DND-41 (cell line): ENCODE measurements around the gene WAC.
A peak's percentile ranks its signal among the peaks of the same experiment; 100 is the strongest.
"Not testable (repeated sequence)": the region's sequence is repeated elsewhere in the genome, so short reads cannot be mapped to it uniquely, and the experiment has no call there.

Experiments used
- ATAC-seq: fragments of 200-7000 bp; cut with Tn5 transposase; 3 replicates; pipeline ENCODE4 v1.9.1; 2021; ENCODE audit warnings: low read depth; ENCODE audit not compliant: insufficient read depth
- DNase-seq: peaks from one replicate; pipeline ENCODE4 v3.0.0-alpha.2; 2020
- H2AFZ ChIP-seq: 2 replicates; pipeline ENCODE4 v1.6.0; 2012; ENCODE audit warnings: low read depth, low read length
- H3K27ac ChIP-seq: 2 replicates; pipeline ENCODE4 v1.5.1; 2012; ENCODE audit warnings: low read length, inconsistent platforms
- H3K27me3 ChIP-seq: fragments of 200-600 bp; sonication (generic); 2 replicates; pipeline ENCODE4 v1.6.0; 2012; ENCODE audit warnings: low read length, mild to moderate bottlenecking, inconsistent platforms; ENCODE audit not compliant: insufficient read depth, poor library complexity
- H3K36me3 ChIP-seq: 2 replicates; pipeline ENCODE4 v1.5.1; 2012; ENCODE audit warnings: low read length, inconsistent platforms; ENCODE audit not compliant: insufficient read depth
- H3K4me1 ChIP-seq: 2 replicates; pipeline ENCODE4 v1.5.1; 2012; ENCODE audit warnings: mild to moderate bottlenecking, low read length; ENCODE audit not compliant: insufficient read depth
- H3K4me2 ChIP-seq: 2 replicates; pipeline ENCODE4 v1.6.0; 2012; ENCODE audit warnings: mild to moderate bottlenecking, moderate library complexity, low read length, inconsistent platforms; ENCODE audit not compliant: insufficient read depth
- H3K4me3 ChIP-seq, 2 experiments: fragments of 200-600 bp in 1 of 2; shearing (Covaris generic) in 1 of 2; 2 replicates each; pipeline ENCODE4 v1.5.1; 2012 to 2016; ENCODE audit warnings: inconsistent platforms in 2 of 2, low read length in 2 of 2, mild to moderate bottlenecking in 2 of 2, low read depth in 1 of 2, moderate library complexity in 1 of 2
- H3K79me2 ChIP-seq: 2 replicates; pipeline ENCODE4 v1.6.0; 2012; ENCODE audit warnings: low read length, inconsistent platforms; ENCODE audit not compliant: insufficient read depth
- H3K9ac ChIP-seq: 2 replicates; pipeline ENCODE4 v1.6.0; 2012; ENCODE audit warnings: low read depth, mild to moderate bottlenecking, inconsistent platforms, low read length, moderate library complexity
- H3K9me3 ChIP-seq: 2 replicates; pipeline ENCODE4 v1.5.1; 2012; ENCODE audit warnings: low read length, moderate library complexity, mild to moderate bottlenecking, inconsistent platforms; ENCODE audit not compliant: insufficient read depth, severe bottlenecking
- H4K20me1 ChIP-seq: 2 replicates; pipeline ENCODE4 v1.6.0; 2012; ENCODE audit warnings: low read length; ENCODE audit not compliant: insufficient read depth
- EZH2 ChIP-seq: IDR thresholded peaks from 3 replicates; pipeline ENCODE4 v1.6.1; 2012; ENCODE audit warnings: borderline replicate concordance, low read depth, mild to moderate bottlenecking, moderate library complexity, low read length, inconsistent platforms; ENCODE audit not compliant: severe bottlenecking
- TF ChIP-seq, protein P1 (sequence below): IDR thresholded peaks from 2 replicates; pipeline ENCODE4 v1.5.1; 2012; ENCODE audit warnings: borderline replicate concordance, low read length, moderate library complexity, mild to moderate bottlenecking; ENCODE audit not compliant: poor library complexity, severe bottlenecking; ENCODE audit errors: extremely low read depth

WAC gene, protein sequence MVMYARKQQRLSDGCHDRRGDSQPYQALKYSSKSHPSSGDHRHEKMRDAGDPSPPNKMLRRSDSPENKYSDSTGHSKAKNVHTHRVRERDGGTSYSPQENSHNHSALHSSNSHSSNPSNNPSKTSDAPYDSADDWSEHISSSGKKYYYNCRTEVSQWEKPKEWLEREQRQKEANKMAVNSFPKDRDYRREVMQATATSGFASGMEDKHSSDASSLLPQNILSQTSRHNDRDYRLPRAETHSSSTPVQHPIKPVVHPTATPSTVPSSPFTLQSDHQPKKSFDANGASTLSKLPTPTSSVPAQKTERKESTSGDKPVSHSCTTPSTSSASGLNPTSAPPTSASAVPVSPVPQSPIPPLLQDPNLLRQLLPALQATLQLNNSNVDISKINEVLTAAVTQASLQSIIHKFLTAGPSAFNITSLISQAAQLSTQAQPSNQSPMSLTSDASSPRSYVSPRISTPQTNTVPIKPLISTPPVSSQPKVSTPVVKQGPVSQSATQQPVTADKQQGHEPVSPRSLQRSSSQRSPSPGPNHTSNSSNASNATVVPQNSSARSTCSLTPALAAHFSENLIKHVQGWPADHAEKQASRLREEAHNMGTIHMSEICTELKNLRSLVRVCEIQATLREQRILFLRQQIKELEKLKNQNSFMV

DNA sequence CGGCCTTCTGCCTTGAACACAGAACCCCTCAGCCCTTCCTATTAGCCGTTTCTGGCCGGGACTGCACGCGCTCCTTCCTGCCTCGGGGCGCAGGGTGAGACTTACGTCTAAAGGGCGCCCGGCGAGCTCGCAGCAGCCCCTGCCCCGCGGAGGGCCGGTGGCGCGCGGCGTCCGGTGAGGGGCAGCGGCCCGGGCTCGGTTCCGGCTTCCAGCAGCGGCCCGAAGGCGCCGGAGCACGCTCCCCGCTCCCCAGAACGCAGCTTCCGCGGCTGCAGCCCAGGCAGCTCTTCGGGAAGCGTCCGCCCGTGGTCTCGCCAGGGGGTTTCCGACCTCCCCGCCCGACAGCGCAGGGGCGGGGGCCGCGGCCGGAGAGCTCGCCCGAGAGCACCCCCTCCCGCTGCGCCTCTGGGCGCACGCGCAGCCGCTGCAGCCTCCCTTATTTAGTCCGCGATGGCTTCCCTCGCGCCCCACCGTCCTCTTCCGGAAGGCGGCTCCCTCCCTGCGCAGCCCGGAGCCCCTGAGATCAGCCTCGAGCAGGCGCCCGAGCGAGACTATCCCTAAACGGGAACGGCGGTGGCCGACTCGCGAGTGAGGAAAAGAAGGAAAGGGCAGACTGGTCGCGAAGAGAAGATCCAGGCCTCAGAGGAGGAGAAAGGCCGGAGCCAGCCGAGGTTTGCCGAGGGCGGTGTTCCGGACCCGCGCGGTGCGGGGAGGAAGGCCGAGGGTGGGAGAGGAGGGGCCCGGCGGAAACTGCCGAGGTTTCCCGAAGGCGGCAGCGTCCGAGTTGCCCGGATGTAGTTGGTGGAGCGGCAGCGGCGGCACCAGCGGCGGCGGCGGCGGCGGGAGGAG is at the start of gene WAC:
WAC (plus strand) TSS at position 782 of the 849 bp plus-strand sequence. CDS start 462 bp downstream, outside the sequence.
- Histone ChIP-seq H3K79me2 (peaks cover 65% of the 10 kb centered on the region), H3K9me3 (no peaks in the 10 kb centered on the region), H3K36me3 (peaks cover 41% of the 10 kb centered on the region), H3K4me2 (peak within 1 kb of the TSS; percentile 79), H3K9ac (peak within 1 kb of the TSS; percentile 97), H3K27ac (peak within 1 kb of the TSS; percentile 100), H3K27me3 (no peaks in the 10 kb centered on the region), H4K20me1 (peaks cover 37% of the 10 kb centered on the region; the same call in 1 of the 2 replicates), H2AFZ (peak within 1 kb of the TSS; percentile 98), H3K4me1 (peaks cover 47% of the 10 kb centered on the region), H3K4me3 (peak within 1 kb of the TSS; percentile 90 to 100)
- TF ChIP-seq, protein P1, sequence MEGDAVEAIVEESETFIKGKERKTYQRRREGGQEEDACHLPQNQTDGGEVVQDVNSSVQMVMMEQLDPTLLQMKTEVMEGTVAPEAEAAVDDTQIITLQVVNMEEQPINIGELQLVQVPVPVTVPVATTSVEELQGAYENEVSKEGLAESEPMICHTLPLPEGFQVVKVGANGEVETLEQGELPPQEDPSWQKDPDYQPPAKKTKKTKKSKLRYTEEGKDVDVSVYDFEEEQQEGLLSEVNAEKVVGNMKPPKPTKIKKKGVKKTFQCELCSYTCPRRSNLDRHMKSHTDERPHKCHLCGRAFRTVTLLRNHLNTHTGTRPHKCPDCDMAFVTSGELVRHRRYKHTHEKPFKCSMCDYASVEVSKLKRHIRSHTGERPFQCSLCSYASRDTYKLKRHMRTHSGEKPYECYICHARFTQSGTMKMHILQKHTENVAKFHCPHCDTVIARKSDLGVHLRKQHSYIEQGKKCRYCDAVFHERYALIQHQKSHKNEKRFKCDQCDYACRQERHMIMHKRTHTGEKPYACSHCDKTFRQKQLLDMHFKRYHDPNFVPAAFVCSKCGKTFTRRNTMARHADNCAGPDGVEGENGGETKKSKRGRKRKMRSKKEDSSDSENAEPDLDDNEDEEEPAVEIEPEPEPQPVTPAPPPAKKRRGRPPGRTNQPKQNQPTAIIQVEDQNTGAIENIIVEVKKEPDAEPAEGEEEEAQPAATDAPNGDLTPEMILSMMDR, result peak; percentile 16
- no peak for TF ChIP-seq EZH2
- DNase-seq (peak; percentile 95), ATAC-seq (peak; percentile 85)

DNA sequence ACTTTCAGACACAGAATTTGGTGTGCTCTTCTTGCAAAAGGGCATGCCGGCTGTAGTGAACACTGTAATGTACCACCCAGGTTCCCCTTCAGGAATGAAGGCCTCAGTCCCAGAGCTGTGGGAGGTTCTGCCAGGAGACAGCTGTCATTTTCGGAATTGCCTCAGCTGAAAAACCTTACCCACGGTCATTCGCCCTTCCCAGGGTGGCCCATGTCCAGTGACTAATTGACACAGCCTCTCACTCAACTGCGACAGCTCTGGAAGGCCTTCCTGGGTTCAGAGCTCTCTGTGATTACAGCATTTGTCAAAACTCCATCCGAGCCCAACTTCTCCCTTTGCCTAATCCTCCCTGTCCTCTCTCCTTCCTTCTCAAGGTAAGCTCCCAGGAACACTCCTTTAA is 43.7 kb upstream of the WAC start:
- no peak for DNase-seq
- Histone ChIP-seq H3K79me2 (no peaks in the 10 kb centered on the region), H3K27ac (no peak overlapping the region), H3K4me2 (no peak overlapping the region), H3K9me3 (no peaks in the 10 kb centered on the region), H3K4me1 (0 out of 2 replicates have a peak, but pooled peaks cover 2% of the 10 kb centered on the region), H2AFZ (no peak overlapping the region), H3K27me3 (peaks cover 6% of the 10 kb centered on the region), H3K9ac (no peak overlapping the region), H3K4me3 (no peak overlapping the region), H3K36me3 (no peaks in the 10 kb centered on the region), H4K20me1 (no peaks in the 10 kb centered on the region)
- ATAC-seq, result no peak
- no peak for TF ChIP-seq EZH2
- TF ChIP-seq, protein P1, result no peak

DNA sequence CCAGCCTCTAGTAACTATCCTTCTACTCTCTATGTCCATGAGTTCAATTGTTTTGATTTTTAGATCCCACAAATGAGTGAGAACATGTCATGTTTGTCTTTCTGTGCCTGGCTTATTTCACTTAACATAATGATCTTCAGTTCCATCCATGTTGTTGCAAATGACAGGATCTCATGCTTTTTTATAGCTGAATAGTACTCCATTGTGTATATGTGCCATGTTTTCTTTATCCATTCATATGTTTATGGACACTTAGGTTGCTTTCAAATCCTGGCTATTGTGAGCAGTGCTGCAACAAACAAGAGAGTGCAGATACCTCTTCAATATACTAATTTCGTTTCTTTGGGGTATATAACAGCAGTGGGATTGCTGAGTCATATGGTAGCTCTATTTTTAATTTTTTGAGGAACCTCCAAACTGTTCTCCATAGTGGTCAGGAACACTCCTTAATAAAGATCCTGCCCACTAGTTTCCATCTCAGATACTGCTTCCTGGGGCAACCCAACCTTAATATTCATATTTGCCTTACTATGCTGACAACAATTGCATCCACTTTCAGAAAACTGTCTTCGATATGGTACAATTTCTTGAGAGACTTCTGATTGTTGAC is 42.6 kb upstream of the WAC start:
- not testable (repeated sequence) for H2AFZ ChIP-seq, H3K79me2 ChIP-seq, H4K20me1 ChIP-seq, H3K9me3 ChIP-seq, H3K27ac ChIP-seq, H3K36me3 ChIP-seq, H3K4me1 ChIP-seq, H3K4me2 ChIP-seq, H3K27me3 ChIP-seq, H3K9ac ChIP-seq, H3K4me3 ChIP-seq, ATAC-seq, DNase-seq
